Measurements from ENCODE around the gene KIAA1328. TPM values are rescaled to one million over a fixed set of nuclear protein-coding genes. Genes with fewer than 3 reads are reported as not detected.

The KIAA1328 gene
- total RNA-seq, 6 donors from 2014 or later = 10.6 to 66.0 (median 28.8) TPM

DNA sequence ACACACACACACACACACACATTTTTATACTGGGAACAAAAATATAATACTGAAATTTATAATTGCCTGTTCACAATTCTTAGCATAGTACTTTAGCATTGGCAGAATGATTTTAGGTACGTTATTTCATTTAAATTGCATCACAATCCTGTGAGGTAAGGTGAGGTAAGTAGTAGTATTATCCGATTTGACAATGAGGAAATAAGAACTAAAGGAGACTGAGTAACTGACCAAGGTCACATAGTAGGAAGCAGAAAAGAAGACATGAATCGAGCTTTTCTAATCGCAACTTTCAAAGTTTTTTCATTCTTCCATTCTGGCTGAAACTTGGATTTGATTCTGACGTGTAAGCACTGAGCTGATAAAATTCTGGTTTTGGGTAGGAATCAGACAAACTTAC lies 351.2 kb downstream of the KIAA1328 start:
- DNase-seq = no peak
- H3K4me1 ChIP-seq = no peaks in the 10 kb centered on the region
- H3K36me3 ChIP-seq = no peaks in the 10 kb centered on the region
- ATAC-seq (ENCODE audit: low FRiP score in 2 of 2) = no peak
- no peaks in the 10 kb centered on the region for H3K9me3 ChIP-seq
- H3K27me3 ChIP-seq = no peaks in the 10 kb centered on the region
- no peak overlapping the region for H3K4me3 ChIP-seq
- TF ChIP-seq POLR2A (IDR thresholded peaks at IDR 0.05) (no peak), POLR2AphosphoS5 (IDR thresholded peaks at IDR 0.05) (no peak), EP300 (IDR thresholded peaks at IDR 0.05) (no peak)
- TF ChIP-seq, protein P1, sequence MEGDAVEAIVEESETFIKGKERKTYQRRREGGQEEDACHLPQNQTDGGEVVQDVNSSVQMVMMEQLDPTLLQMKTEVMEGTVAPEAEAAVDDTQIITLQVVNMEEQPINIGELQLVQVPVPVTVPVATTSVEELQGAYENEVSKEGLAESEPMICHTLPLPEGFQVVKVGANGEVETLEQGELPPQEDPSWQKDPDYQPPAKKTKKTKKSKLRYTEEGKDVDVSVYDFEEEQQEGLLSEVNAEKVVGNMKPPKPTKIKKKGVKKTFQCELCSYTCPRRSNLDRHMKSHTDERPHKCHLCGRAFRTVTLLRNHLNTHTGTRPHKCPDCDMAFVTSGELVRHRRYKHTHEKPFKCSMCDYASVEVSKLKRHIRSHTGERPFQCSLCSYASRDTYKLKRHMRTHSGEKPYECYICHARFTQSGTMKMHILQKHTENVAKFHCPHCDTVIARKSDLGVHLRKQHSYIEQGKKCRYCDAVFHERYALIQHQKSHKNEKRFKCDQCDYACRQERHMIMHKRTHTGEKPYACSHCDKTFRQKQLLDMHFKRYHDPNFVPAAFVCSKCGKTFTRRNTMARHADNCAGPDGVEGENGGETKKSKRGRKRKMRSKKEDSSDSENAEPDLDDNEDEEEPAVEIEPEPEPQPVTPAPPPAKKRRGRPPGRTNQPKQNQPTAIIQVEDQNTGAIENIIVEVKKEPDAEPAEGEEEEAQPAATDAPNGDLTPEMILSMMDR (IDR thresholded peaks at IDR 0.05) = no peak
- WGBS, 2 donors = 92 to 95% methylated on average over 5 of the region's 5 CpGs
- H3K27ac ChIP-seq = no peak overlapping the region

DNA sequence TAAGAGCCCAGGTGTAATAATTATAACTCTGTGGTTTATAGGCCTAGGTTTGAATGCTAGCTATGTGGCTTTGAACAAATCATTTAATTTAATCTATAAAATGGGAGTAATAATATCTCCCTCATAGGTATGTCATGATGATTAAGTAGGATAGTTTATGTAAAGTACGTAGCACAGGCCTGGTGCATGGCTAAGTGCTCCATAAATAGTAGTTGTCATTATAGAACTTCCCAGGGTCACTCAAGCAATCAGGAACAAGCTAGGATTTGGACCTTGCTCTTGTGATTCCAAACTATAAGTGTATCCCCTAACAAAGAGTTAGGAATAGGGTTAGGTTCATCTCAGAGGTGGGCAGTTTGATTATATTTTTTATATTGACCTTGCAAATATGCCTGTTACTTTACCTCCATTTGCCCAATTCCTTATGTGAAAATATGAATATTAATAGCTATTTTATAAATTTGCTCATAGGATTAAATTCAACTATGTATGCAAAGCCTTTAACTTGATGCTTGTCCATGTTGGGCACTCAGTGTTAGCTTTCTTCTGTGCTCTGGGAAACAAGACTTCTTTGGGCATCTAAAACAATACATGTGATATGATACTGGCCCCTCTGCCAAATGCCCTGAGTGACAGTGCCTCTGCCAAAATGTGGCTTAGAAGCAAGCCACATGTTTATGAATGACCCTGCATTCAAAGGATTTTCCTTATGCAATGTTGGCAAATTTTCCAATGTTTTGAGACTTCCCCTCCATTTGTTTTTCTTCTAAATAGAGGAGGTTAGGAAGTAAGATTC lies 353.6 kb downstream of the KIAA1328 start:
- Histone ChIP-seq H3K4me3 (no peak overlapping the region), H3K27me3 (no peaks in the 10 kb centered on the region), H3K4me1 (no peaks in the 10 kb centered on the region), H3K27ac (no peak overlapping the region), H3K36me3 (no peaks in the 10 kb centered on the region), H3K9me3 (no peaks in the 10 kb centered on the region)
- WGBS, 2 donors = 85 to 100% methylated on average over 1 of the region's 1 CpG
- DNase-seq = no peak
- TF ChIP-seq EP300 (IDR thresholded peaks at IDR 0.05) (no peak), POLR2AphosphoS5 (IDR thresholded peaks at IDR 0.05) (no peak), POLR2A (IDR thresholded peaks at IDR 0.05) (no peak)
- TF ChIP-seq, protein P1 (IDR thresholded peaks at IDR 0.05) = no peak
- no peak for ATAC-seq (ENCODE audit: low FRiP score in 2 of 2)

DNA sequence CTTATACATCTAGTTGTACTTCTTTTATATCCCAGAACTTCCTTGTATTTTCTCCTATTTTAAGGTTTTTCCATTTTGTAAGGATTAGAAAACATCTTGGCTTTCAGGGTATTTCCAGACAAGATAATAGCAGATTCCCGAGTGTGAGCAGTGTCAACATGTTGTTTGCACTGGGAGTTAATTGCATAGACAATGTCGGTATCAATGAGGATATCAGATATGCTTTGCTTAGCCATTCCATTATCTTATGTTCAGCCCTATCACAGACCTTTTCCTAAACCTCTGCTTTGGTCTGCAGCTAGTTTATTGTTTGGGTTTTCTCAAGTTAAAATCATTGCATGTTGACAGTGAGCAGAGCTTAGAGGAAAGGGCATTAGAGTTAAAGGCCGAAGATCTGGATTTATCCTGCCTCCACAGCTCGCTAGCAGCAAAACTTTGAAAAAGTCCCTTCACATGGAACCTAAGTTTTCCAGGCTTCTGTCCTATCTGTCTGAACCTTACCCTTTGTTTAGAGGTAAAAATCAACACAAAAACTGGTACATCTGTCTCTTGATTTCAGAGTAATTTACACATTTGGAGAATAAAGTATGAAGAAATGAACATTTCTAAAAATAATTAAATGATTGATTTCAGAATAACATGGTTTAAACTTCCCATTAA lies 355.4 kb downstream of the KIAA1328 start:
- H3K27me3 ChIP-seq = no peaks in the 10 kb centered on the region
- H3K9me3 ChIP-seq = no peaks in the 10 kb centered on the region
- TF ChIP-seq, protein P1 (IDR thresholded peaks at IDR 0.05) = no peak
- TF ChIP-seq EP300 (IDR thresholded peaks at IDR 0.05) = no peak
- TF ChIP-seq POLR2A (IDR thresholded peaks at IDR 0.05) = no peak
- TF ChIP-seq POLR2AphosphoS5 (IDR thresholded peaks at IDR 0.05) = no peak
- no peak overlapping the region for H3K4me3 ChIP-seq
- no peaks in the 10 kb centered on the region for H3K36me3 ChIP-seq
- WGBS, 2 donors = 90 to 92% methylated on average over 4 of the region's 4 CpGs
- H3K27ac ChIP-seq = no peak overlapping the region
- no peaks in the 10 kb centered on the region for H3K4me1 ChIP-seq
- DNase-seq (no peak), ATAC-seq (ENCODE audit: low FRiP score in 2 of 2) (no peak)

DNA sequence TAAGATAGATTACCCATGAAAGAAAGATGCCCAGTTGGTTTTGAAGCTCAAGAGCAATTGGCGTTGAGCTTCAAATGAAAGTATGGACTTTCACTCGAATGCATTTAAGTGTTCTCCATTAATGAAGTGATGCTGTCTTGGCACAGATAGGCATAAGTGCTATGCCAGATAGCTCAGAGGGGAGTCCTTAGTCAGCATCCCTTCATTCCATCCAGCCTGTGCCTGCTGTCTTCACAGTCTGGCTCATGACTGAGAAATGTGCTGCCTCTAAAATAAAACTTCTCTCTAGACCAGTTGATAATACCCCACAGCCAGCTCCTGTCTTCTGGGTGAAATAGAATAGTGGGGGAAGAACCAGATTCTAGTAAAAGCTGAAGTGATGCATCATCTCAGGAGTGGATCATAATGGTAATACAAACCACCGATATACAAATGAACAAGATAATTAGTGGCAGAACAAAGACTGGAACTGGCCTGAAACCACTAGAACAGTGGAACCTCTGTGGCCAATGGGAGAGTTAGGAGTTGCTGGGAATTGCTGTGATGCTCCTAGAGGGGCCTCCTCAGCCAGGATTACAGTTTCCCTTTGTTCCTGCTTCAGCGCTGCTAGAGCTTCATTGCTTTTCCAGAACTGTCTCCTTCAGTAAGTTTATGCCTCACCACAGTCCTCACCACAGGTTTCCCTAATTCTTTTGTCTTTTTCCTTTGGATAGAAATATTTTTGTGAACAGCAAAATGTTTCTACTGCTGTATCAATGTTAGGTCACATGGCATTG lies 359.3 kb downstream of the KIAA1328 start:
- Histone ChIP-seq H3K9me3 (no peaks in the 10 kb centered on the region), H3K27ac (no peak overlapping the region), H3K36me3 (no peaks in the 10 kb centered on the region), H3K4me1 (no peaks in the 10 kb centered on the region), H3K27me3 (no peaks in the 10 kb centered on the region), H3K4me3 (no peak overlapping the region)
- ATAC-seq (ENCODE audit: low FRiP score in 2 of 2) (no peak), DNase-seq (no peak)
- TF ChIP-seq, protein P1 (IDR thresholded peaks at IDR 0.05) = no peak
- TF ChIP-seq EP300 (IDR thresholded peaks at IDR 0.05) (no peak), POLR2AphosphoS5 (IDR thresholded peaks at IDR 0.05) (no peak), POLR2A (IDR thresholded peaks at IDR 0.05) (no peak)
- 94 to 98% methylated on average over 4 of the region's 4 CpGs for WGBS, 2 donors

Data from upper lobe of left lung (tissue), 6 donors.